A673 (cell line): ENCODE data around the gene NPY. TPM values are rescaled to one million over a fixed set of nuclear protein-coding genes. Genes with fewer than 3 reads are reported as not detected.
A peak's percentile ranks its signal among the peaks of the same experiment; 100 is the strongest.

ENCODE experiments used
- BruUV-seq: library from RNA; stranded (reverse); fragments of 400-500 nt; replicated peaks from 2 replicates; lab custom pipeline; 2021; lab: Mats Ljungman, UMichigan
- CTCF ChIA-PET: fragments of 300-600 bp; sonication (Branson Sonifier 250); formaldehyde crosslinking; loops from one replicate; lab custom pipeline; 2022; ENCODE audit warnings: antibody characterized with exemption; lab: Charles Lee
- POLR2A ChIA-PET: fragments of 300-600 bp; sonication (Branson Sonifier 250); formaldehyde crosslinking; loops from one replicate; lab custom pipeline; 2022; ENCODE audit warnings: antibody characterized with exemption; ENCODE audit not compliant: low non-redundant PET; lab: Charles Lee
- DNase-seq: peaks from one replicate; pipeline ENCODE4 v3.0.0-alpha.2; 2015; ENCODE audit warnings: low spot score
- H3K27ac ChIP-seq: fragments of 200-600 bp; sonication (generic); 2 replicates; pipeline ENCODE4 v1.5.1; 2016; ENCODE audit warnings: mixed run types, low read depth, mild to moderate bottlenecking, mixed read lengths, antibody characterized with exemption, low read length; ENCODE audit not compliant: poor library complexity, severe bottlenecking
- H3K27me3 ChIP-seq: fragments of 200-600 bp; sonication (generic); replicated peaks from 2 replicates; pipeline ENCODE4 v1.6.1; 2017; ENCODE audit warnings: mixed run types, low read depth, mild to moderate bottlenecking, mixed read lengths, antibody characterized with exemption, low read length; ENCODE audit not compliant: insufficient read depth, poor library complexity
- H3K36me3 ChIP-seq: fragments of 200-600 bp; sonication (generic); 2 replicates; pipeline ENCODE4 v1.6.1; 2016; ENCODE audit warnings: mixed run types, mild to moderate bottlenecking, mixed read lengths, antibody characterized with exemption, low read length; ENCODE audit not compliant: insufficient read depth, poor library complexity, severe bottlenecking
- H3K4me1 ChIP-seq: fragments of 200-600 bp; sonication (generic); 2 replicates; pipeline ENCODE4 v1.6.1; 2017; ENCODE audit warnings: mixed run types, mild to moderate bottlenecking, mixed read lengths, antibody characterized with exemption, low read length; ENCODE audit not compliant: insufficient read depth, poor library complexity, severe bottlenecking
- H3K4me3 ChIP-seq: fragments of 200-600 bp; sonication (generic); 2 replicates; pipeline ENCODE4 v1.5.1; 2016; ENCODE audit warnings: low read depth, mixed run types, mild to moderate bottlenecking, mixed read lengths, low read length; ENCODE audit not compliant: poor library complexity, severe bottlenecking
- H3K9me3 ChIP-seq: fragments of 200-600 bp; sonication (generic); 2 replicates; pipeline ENCODE4 v1.6.1; 2016; ENCODE audit warnings: mixed run types, low read depth, mild to moderate bottlenecking, mixed read lengths, antibody characterized with exemption, low read length; ENCODE audit not compliant: poor library complexity, severe bottlenecking
- EZH2 ChIP-seq: fragments of 200-600 bp; sonication (generic); IDR thresholded peaks from 2 replicates; pipeline ENCODE4 v1.6.1; 2017; ENCODE audit warnings: borderline replicate concordance, low read depth, mild to moderate bottlenecking, mixed read lengths, antibody characterized with exemption, low read length; ENCODE audit not compliant: poor library complexity, severe bottlenecking
- intact Hi-C: fragments of 100-400 bp; cut with micrococcal nuclease; formaldehyde crosslinking; loops from one replicate; pipeline ENCODE4 v1.10.0; 2022; ENCODE audit not compliant: unreplicated experiment
- total RNA-seq: library from RNA; stranded (reverse); gene quantifications from 2 replicates; pipeline ENCODE4 v1.2.3, GENCODE V29; 2021
- TF ChIP-seq, protein P1 (sequence below): fragments of 300-800, 200-600 bp; sonication (generic); conservative IDR thresholded peaks from 2 replicates; pipeline ENCODE4 v1.5.1; 2017; ENCODE audit warnings: low read depth, mild to moderate bottlenecking, antibody characterized with exemption, low read length, moderate library complexity, mixed read lengths

NPY gene
- total RNA-seq, 1 experiment from 2014 or later = 40.1 TPM

- Histone ChIP-seq H3K9me3 (no peaks in the 10 kb centered on the region), H3K4me1 (no peaks in the 10 kb centered on the region), H3K4me3 (no peak overlapping the region), H3K27me3 (no peaks in the 10 kb centered on the region), H3K27ac (no peak overlapping the region), H3K36me3 (no peaks in the 10 kb centered on the region)
- no TSS peak for BruUV-seq
- intact Hi-C loops = no loop called here
- ChIA-PET CTCF (no interaction called here), POLR2A (no interaction called here)
- no peak for DNase-seq
- TF ChIP-seq, protein P1, sequence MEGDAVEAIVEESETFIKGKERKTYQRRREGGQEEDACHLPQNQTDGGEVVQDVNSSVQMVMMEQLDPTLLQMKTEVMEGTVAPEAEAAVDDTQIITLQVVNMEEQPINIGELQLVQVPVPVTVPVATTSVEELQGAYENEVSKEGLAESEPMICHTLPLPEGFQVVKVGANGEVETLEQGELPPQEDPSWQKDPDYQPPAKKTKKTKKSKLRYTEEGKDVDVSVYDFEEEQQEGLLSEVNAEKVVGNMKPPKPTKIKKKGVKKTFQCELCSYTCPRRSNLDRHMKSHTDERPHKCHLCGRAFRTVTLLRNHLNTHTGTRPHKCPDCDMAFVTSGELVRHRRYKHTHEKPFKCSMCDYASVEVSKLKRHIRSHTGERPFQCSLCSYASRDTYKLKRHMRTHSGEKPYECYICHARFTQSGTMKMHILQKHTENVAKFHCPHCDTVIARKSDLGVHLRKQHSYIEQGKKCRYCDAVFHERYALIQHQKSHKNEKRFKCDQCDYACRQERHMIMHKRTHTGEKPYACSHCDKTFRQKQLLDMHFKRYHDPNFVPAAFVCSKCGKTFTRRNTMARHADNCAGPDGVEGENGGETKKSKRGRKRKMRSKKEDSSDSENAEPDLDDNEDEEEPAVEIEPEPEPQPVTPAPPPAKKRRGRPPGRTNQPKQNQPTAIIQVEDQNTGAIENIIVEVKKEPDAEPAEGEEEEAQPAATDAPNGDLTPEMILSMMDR = no peak
- TF ChIP-seq EZH2 = no peak
Observed at GRCh38 chr7:24279512-24279911, 4.5 kb upstream of the NPY start.

DNA sequence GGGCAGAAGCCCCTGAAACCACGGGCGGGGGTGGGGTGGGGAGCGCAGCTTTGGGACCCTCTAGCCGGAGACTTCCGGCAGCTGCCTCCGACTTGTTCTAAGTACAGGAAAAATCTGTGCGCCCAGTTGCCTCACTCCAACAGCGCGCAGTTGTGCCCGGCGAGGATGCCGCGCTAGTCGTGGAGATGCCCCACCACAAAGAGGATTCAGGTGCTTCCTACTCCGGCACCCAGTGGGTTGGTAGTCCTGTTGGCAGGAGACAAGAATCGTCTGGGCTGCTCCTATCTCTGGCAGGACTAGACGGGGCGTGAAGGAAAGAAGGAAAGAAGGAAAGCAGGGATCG, 465 bp upstream of the NPY start:
- no peak overlapping the region for H3K27ac ChIP-seq
- CTCF ChIA-PET = interaction anchor here (0.6 kb wide), 1 partner anchor 560 kb away, joined by 3 read pairs; no protein-coding TSS in a partner anchor
- DNase-seq = no peak
- peaks cover 13% of the 10 kb centered on the region for H3K4me1 ChIP-seq
- TF ChIP-seq, protein P1 = no peak
- TF ChIP-seq EZH2 = no peak
- POLR2A ChIA-PET = no interaction called here
- H3K36me3 ChIP-seq = no peaks in the 10 kb centered on the region
- intact Hi-C loops = loop anchor here (5.0 to 10.0 kb wide), 2 partner anchors 209 to 346 kb away; no protein-coding TSS in a partner anchor
- H3K4me3 ChIP-seq = peak overlapping the region; percentile 50
- no peaks in the 10 kb centered on the region for H3K27me3 ChIP-seq
- H3K9me3 ChIP-seq = no peaks in the 10 kb centered on the region
- no TSS peak for BruUV-seq

DNA sequence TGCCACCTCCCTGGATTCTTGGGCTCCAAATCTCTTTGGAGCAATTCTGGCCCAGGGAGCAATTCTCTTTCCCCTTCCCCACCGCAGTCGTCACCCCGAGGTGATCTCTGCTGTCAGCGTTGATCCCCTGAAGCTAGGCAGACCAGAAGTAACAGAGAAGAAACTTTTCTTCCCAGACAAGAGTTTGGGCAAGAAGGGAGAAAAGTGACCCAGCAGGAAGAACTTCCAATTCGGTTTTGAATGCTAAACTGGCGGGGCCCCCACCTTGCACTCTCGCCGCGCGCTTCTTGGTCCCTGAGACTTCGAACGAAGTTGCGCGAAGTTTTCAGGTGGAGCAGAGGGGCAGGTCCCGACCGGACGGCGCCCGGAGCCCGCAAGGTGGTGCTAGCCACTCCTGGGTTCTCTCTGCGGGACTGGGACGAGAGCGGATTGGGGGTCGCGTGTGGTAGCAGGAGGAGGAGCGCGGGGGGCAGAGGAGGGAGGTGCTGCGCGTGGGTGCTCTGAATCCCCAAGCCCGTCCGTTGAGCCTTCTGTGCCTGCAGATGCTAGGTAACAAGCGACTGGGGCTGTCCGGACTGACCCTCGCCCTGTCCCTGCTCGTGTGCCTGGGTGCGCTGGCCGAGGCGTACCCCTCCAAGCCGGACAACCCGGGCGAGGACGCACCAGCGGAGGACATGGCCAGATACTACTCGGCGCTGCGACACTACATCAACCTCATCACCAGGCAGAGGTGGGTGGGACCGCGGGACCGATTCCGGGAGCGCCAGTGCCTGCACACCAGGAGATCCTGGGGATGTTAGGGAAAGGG, 913 bp downstream of the NPY start:
- DNase-seq = no peak

More for the DNA sequence above, 913 bp downstream of the NPY start:
- intact Hi-C loops = loop anchor here (5.0 to 10.0 kb wide), 3 partner anchors 210 to 423 kb away; no protein-coding TSS in a partner anchor
- ChIA-PET CTCF (no interaction called here), POLR2A (no interaction called here)
- H3K27me3 ChIP-seq = no peaks in the 10 kb centered on the region
- BruUV-seq = no TSS peak
- H3K36me3 ChIP-seq = no peaks in the 10 kb centered on the region
- TF ChIP-seq EZH2 = no peak
- TF ChIP-seq, protein P1 = no peak
- peaks cover 14% of the 10 kb centered on the region for H3K4me1 ChIP-seq
- no peaks in the 10 kb centered on the region for H3K9me3 ChIP-seq
- peak overlapping the region; percentile 50 for H3K4me3 ChIP-seq
- H3K27ac ChIP-seq = no peak overlapping the region
